MCF 10A (cell line): ENCODE results near the gene FAAH. TPM values are rescaled to one million over a fixed set of nuclear protein-coding genes. Genes with fewer than 3 reads are reported as not detected.

Experiments used
- BruUV-seq: library from RNA; stranded (reverse); fragments of 400-500 nt; replicated peaks from 2 replicates; lab custom pipeline; 2021; lab: Mats Ljungman, UMichigan
- CTCF ChIA-PET: fragments of 300-600 bp; sonication (Branson Sonifier 250); formaldehyde crosslinking; extraction: SDS; loops from one replicate; lab custom pipeline; 2021; ENCODE audit warnings: antibody characterized with exemption, inconsistent platforms; lab: Yijun Ruan, JAX
- POLR2A ChIA-PET: fragments of 300-600, 350-650 bp; sonication (Branson Sonifier 250); formaldehyde crosslinking; extraction: SDS; loops from one replicate; lab custom pipeline; 2020; ENCODE audit warnings: antibody characterized with exemption, inconsistent platforms; lab: Yijun Ruan, JAX
- DNase-seq: peaks from one replicate; pipeline ENCODE4 v3.0.0-alpha.2; 2018; ENCODE audit not compliant: unreplicated experiment
- H3K27ac Mint-ChIP-seq: one replicate; pipeline ENCODE4 v1.8.0; 2022; ENCODE audit warnings: mild to moderate bottlenecking, low read depth, mixed read lengths; ENCODE audit not compliant: unreplicated experiment
- H3K27me3 Mint-ChIP-seq: one replicate; pipeline ENCODE4 v1.8.0; 2022; ENCODE audit warnings: mixed read lengths; ENCODE audit not compliant: insufficient read depth, unreplicated experiment
- H3K36me3 Mint-ChIP-seq: one replicate; pipeline ENCODE4 v1.8.0; 2022; ENCODE audit warnings: mild to moderate bottlenecking, moderate library complexity, mixed read lengths; ENCODE audit not compliant: insufficient read depth, unreplicated experiment
- H3K4me1 Mint-ChIP-seq: one replicate; pipeline ENCODE4 v1.8.0; 2022; ENCODE audit warnings: mixed read lengths; ENCODE audit not compliant: insufficient read depth, unreplicated experiment
- H3K4me3 Mint-ChIP-seq: one replicate; pipeline ENCODE4 v1.8.0; 2022; ENCODE audit warnings: mild to moderate bottlenecking, moderate library complexity, mixed read lengths; ENCODE audit not compliant: unreplicated experiment
- H3K9me3 Mint-ChIP-seq: one replicate; pipeline ENCODE4 v1.8.0; 2022; ENCODE audit warnings: mixed read lengths; ENCODE audit not compliant: unreplicated experiment
- intact Hi-C: fragments of 100-400 bp; cut with micrococcal nuclease; formaldehyde crosslinking; loops from 2 replicates; pipeline ENCODE4 v1.14.1; 2022
- total RNA-seq: library from RNA; stranded (reverse); gene quantifications from 2 replicates; pipeline ENCODE4 v1.2.3, GENCODE V29; 2022
- TF ChIP-seq, protein P1 (sequence below): fragments of 200-600 bp; IDR thresholded peaks from one replicate; pipeline ENCODE4 v1.8.0; 2022; ENCODE audit warnings: antibody characterized with exemption, mild to moderate bottlenecking; ENCODE audit not compliant: unreplicated experiment

The FAAH gene
- total RNA-seq, 1 experiment from 2014 or later: 19.3 TPM

DNA sequence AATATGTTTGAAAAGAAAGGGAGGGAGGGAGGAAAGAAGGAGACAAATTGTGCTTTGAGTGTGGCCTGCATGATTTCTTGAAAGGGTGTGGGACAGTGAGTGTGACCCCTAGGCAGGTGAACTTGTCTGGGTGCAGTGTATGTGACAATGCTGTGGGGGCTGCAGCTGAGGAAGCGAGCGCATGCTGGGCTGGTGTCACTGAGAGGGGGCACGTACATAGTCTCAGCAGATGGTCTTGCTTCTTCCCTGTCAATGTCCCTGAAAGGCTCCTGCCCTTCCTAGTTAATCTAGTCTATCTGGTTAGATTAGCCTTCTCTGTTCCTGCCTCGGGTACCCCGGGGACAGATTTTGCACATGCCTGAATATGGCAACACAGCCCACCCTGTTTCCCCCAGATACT is 9.8 kb downstream of the FAAH start:
- no peak overlapping the region for H3K27ac Mint-ChIP-seq
- H3K9me3 Mint-ChIP-seq: no peaks in the 10 kb centered on the region
- BruUV-seq: no TSS peak
- H3K27me3 Mint-ChIP-seq: no peaks in the 10 kb centered on the region
- CTCF ChIA-PET: interaction anchor here (0.6 kb wide), 1 partner anchor 452 kb away, joined by 3 read pairs; no protein-coding TSS in a partner anchor
- POLR2A ChIA-PET: no interaction called here
- H3K4me1 Mint-ChIP-seq: peaks cover 7% of the 10 kb centered on the region
- intact Hi-C loops: loop anchor here (10.0 kb wide), 1 partner anchor 321 kb away; no protein-coding TSS in a partner anchor
- H3K4me3 Mint-ChIP-seq: no peak overlapping the region
- H3K36me3 Mint-ChIP-seq: peaks cover 11% of the 10 kb centered on the region
- no peak for DNase-seq
- TF ChIP-seq, protein P1, sequence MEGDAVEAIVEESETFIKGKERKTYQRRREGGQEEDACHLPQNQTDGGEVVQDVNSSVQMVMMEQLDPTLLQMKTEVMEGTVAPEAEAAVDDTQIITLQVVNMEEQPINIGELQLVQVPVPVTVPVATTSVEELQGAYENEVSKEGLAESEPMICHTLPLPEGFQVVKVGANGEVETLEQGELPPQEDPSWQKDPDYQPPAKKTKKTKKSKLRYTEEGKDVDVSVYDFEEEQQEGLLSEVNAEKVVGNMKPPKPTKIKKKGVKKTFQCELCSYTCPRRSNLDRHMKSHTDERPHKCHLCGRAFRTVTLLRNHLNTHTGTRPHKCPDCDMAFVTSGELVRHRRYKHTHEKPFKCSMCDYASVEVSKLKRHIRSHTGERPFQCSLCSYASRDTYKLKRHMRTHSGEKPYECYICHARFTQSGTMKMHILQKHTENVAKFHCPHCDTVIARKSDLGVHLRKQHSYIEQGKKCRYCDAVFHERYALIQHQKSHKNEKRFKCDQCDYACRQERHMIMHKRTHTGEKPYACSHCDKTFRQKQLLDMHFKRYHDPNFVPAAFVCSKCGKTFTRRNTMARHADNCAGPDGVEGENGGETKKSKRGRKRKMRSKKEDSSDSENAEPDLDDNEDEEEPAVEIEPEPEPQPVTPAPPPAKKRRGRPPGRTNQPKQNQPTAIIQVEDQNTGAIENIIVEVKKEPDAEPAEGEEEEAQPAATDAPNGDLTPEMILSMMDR: no peak

DNA sequence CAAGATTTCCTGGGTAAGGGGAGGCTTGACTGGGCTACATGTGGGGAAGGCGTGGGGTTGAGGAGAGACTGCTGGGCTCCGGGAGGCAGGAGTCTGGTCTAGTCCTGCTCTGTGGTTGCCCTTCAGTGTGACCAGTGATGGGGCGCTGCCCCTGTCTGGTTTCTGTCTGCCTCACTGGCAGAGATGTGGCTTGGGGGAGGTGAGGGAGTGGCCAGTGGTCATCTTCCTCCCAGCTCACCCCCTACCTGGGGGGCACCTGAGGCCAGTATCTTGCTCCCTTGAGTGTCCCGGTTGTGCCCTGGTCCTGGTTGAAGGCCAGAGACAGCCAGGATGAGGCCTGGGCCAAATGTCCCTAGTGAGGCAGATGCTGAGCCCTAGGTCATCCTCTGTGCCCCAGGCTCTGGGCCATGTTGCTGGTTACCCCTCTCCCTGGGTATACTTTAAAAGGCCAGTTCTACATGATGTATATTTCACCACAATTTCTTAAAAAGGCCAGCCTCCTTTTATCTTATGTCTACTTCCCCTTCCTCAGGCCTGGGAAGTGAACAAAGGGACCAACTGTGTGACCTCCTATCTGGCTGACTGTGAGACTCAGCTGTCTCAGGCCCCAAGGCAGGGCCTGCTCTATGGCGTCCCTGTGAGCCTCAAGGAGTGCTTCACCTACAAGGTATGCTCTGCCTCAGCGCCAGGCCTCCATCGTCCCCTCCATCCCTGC is 10.5 kb downstream of the FAAH start:
- Mint-ChIP-seq H3K9me3 (no peaks in the 10 kb centered on the region), H3K36me3 (peaks cover 12% of the 10 kb centered on the region), H3K27me3 (no peaks in the 10 kb centered on the region), H3K4me3 (no peak overlapping the region), H3K4me1 (peaks cover 7% of the 10 kb centered on the region), H3K27ac (no peak overlapping the region)
- TF ChIP-seq, protein P1: no peak
- CTCF ChIA-PET: interaction anchor here (0.6 to 1.1 kb wide), 3 partner anchors 10 to 453 kb away, joined by 3 read pairs; no protein-coding TSS in a partner anchor
- no TSS peak for BruUV-seq
- intact Hi-C loops: loop anchor here (10.0 kb wide), 1 partner anchor 320 kb away; no protein-coding TSS in a partner anchor
- POLR2A ChIA-PET: no interaction called here
- DNase-seq: no peak

DNA sequence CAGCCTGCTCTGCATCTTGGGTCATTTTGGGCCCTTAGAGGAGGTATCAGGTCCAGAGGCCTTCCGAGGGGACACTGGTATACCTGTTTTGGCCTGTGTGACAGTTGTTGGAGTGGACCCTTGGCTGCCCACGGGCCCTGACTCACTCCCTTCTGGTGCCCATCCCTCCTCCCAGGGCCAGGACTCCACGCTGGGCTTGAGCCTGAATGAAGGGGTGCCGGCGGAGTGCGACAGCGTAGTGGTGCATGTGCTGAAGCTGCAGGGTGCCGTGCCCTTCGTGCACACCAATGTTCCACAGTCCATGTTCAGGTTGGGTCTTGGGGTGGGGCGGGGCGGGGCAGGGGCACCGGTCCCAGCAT is 11.1 kb downstream of the FAAH start:
- H3K9me3 Mint-ChIP-seq: no peaks in the 10 kb centered on the region
- H3K36me3 Mint-ChIP-seq: peaks cover 12% of the 10 kb centered on the region
- POLR2A ChIA-PET: no interaction called here
- CTCF ChIA-PET: interaction anchor here (0.7 to 1.1 kb wide), 8 partner anchors 10 to 124 kb away, joined by 3 to 4 read pairs (median 3); partner anchors contain the start of gene FAAH
- no peak overlapping the region for H3K27ac Mint-ChIP-seq
- no peaks in the 10 kb centered on the region for H3K27me3 Mint-ChIP-seq
- peaks cover 7% of the 10 kb centered on the region for H3K4me1 Mint-ChIP-seq
- no TSS peak for BruUV-seq
- DNase-seq: no peak
- H3K4me3 Mint-ChIP-seq: no peak overlapping the region
- intact Hi-C loops: loop anchor here (10.0 kb wide), 1 partner anchor 320 kb away; no protein-coding TSS in a partner anchor
- TF ChIP-seq, protein P1: no peak

DNA sequence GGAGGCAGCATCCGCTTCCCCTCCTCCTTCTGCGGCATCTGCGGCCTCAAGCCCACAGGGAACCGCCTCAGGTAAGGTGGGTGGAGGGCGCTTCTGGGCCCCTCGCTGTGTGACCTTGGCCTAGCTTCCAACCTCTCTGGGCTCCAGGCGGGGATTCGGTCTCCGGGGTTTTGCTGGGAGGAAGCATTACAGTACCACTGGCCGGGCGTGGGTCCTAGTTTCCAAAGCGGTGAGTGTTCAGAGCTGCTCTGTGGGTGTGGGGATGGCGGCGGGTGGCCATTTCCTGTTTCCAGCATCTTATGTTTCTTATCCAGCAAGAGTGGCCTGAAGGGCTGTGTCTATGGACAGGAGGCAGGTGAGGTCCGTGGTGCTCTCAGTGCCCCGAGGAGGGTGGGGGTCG is 11.6 kb downstream of the FAAH start:
- no peak overlapping the region for H3K4me3 Mint-ChIP-seq
- CTCF ChIA-PET: interaction anchor here (0.7 to 1.1 kb wide), 9 partner anchors 9 to 143 kb away, joined by 3 to 4 read pairs (median 3); partner anchors contain the start of gene FAAH
- H3K36me3 Mint-ChIP-seq: peaks cover 12% of the 10 kb centered on the region
- H3K9me3 Mint-ChIP-seq: no peaks in the 10 kb centered on the region
- POLR2A ChIA-PET: no interaction called here
- no peak for DNase-seq
- intact Hi-C loops: loop anchor here (1.0 to 10.0 kb wide), 2 partner anchors 123 to 319 kb away; no protein-coding TSS in a partner anchor
- BruUV-seq: no TSS peak
- no peaks in the 10 kb centered on the region for H3K27me3 Mint-ChIP-seq
- H3K4me1 Mint-ChIP-seq: peaks cover 7% of the 10 kb centered on the region
- TF ChIP-seq, protein P1: no peak
- no peak overlapping the region for H3K27ac Mint-ChIP-seq
